MM.1S (cell line): ENCODE results near the gene FAM227A.

Source experiments
- DNase-seq: peaks from one replicate; pipeline ENCODE4 v3.0.0-alpha.2; 2015
- H2AFZ ChIP-seq: fragments of 300-600 bp; sonication (generic); 2 replicates; pipeline ENCODE4 v1.6.0; 2016; ENCODE audit warnings: antibody characterized with exemption, low read length
- H3F3A ChIP-seq: fragments of 300-600 bp; sonication (generic); 2 replicates; pipeline ENCODE4 v1.6.1; 2016; ENCODE audit warnings: mild to moderate bottlenecking, antibody characterized with exemption, low read length, moderate library complexity, mixed read lengths; ENCODE audit not compliant: insufficient read depth
- H3K27ac ChIP-seq: fragments of 300-600 bp; sonication (generic); 2 replicates; pipeline ENCODE4 v1.5.1; 2016; ENCODE audit warnings: mild to moderate bottlenecking, low read length
- H3K27me3 ChIP-seq: fragments of 300-600 bp; sonication (generic); replicated peaks from 2 replicates; pipeline ENCODE4 v1.6.0; 2016; ENCODE audit warnings: low read length; ENCODE audit not compliant: insufficient read depth
- H3K36me3 ChIP-seq: fragments of 300-600 bp; sonication (generic); replicated peaks from 2 replicates; pipeline ENCODE4 v1.6.1; 2016; ENCODE audit warnings: mild to moderate bottlenecking, low read length, mixed read lengths; ENCODE audit not compliant: insufficient read depth
- H3K4me1 ChIP-seq: fragments of 300-600 bp; sonication (generic); 2 replicates; pipeline ENCODE4 v1.6.1; 2016; ENCODE audit warnings: low read length, mixed read lengths
- H3K4me2 ChIP-seq: fragments of 300-600 bp; sonication (generic); 2 replicates; pipeline ENCODE4 v1.6.0; 2016; ENCODE audit warnings: low read depth, low read length
- H3K4me3 ChIP-seq: fragments of 300-600 bp; sonication (generic); 2 replicates; pipeline ENCODE4 v1.5.1; 2016; ENCODE audit warnings: low read length, mixed read lengths
- H3K79me2 ChIP-seq: fragments of 300-600 bp; sonication (generic); 2 replicates; pipeline ENCODE4 v1.6.1; 2016; ENCODE audit warnings: mixed run types, low read length, mixed read lengths
- H3K9ac ChIP-seq: fragments of 300-600 bp; sonication (generic); 2 replicates; pipeline ENCODE4 v1.6.1; 2016; ENCODE audit warnings: low read length, mixed read lengths
- H3K9me2 ChIP-seq: fragments of 300-600 bp; sonication (generic); replicated peaks from 2 replicates; pipeline ENCODE4 v1.6.1; 2016; ENCODE audit warnings: mild to moderate bottlenecking, low read length, mixed read lengths; ENCODE audit not compliant: insufficient read depth
- H3K9me3 ChIP-seq: fragments of 300-600 bp; sonication (generic); replicated peaks from 2 replicates; pipeline ENCODE4 v1.6.1; 2016; ENCODE audit warnings: mild to moderate bottlenecking, low read length, mixed read lengths; ENCODE audit not compliant: insufficient read depth
- H4K20me1 ChIP-seq: fragments of 300-600 bp; sonication (generic); 2 replicates; pipeline ENCODE4 v1.6.1; 2016; ENCODE audit warnings: mild to moderate bottlenecking, low read length, moderate library complexity, mixed read lengths; ENCODE audit not compliant: insufficient read depth
- EZH2 ChIP-seq: fragments of 300-600 bp; sonication (generic); optimal IDR thresholded peaks from 2 replicates; pipeline ENCODE3; 2017; ENCODE audit warnings: low read depth, mild to moderate bottlenecking, antibody characterized with exemption, low read length, mixed read lengths
- EZH2phosphoT487 ChIP-seq: fragments of 300-600 bp; sonication (generic); IDR thresholded peaks from 2 replicates; pipeline ENCODE4 v1.6.1; 2018; ENCODE audit warnings: antibody characterized with exemption, low read length
- TF ChIP-seq, protein P1 (sequence below): fragments of 300-600 bp; sonication (generic); IDR thresholded peaks from 2 replicates; pipeline ENCODE4 v1.5.1; 2016; ENCODE audit warnings: antibody characterized with exemption, low read length, mixed read lengths

Gene FAM227A

GRCh38 chr22:38700789-38701628, 44.8 kb upstream of the FAM227A start, which contains the start of gene JOSD1:
Gene JOSD1, minus strand, starts transcription at chr22:38700943. Its CDS starts 956 bp downstream, at chr22:38699987.
- H3K4me2 ChIP-seq = peak within 1 kb of the TSS; percentile 94
- H3K36me3 ChIP-seq = no peaks in the 10 kb centered on the region
- peak; percentile 97 for DNase-seq
- peak within 1 kb of the TSS; percentile 44 for H2AFZ ChIP-seq
- peak within 1 kb of the TSS; percentile 96 for H3K27ac ChIP-seq
- H3K4me3 ChIP-seq = peak within 1 kb of the TSS; percentile 93
- H3F3A ChIP-seq = peaks cover 20% of the 10 kb centered on the region
- peak within 1 kb of the TSS; percentile 98 for H3K9ac ChIP-seq
- H3K9me2 ChIP-seq = no peaks in the 10 kb centered on the region
- no peaks in the 10 kb centered on the region for H3K9me3 ChIP-seq
- H4K20me1 ChIP-seq = no peaks in the 10 kb centered on the region
- peaks cover 48% of the 10 kb centered on the region for H3K79me2 ChIP-seq
- H3K27me3 ChIP-seq = no peaks in the 10 kb centered on the region
- TF ChIP-seq EZH2 (no peak), EZH2phosphoT487 (no peak)
- TF ChIP-seq, protein P1, sequence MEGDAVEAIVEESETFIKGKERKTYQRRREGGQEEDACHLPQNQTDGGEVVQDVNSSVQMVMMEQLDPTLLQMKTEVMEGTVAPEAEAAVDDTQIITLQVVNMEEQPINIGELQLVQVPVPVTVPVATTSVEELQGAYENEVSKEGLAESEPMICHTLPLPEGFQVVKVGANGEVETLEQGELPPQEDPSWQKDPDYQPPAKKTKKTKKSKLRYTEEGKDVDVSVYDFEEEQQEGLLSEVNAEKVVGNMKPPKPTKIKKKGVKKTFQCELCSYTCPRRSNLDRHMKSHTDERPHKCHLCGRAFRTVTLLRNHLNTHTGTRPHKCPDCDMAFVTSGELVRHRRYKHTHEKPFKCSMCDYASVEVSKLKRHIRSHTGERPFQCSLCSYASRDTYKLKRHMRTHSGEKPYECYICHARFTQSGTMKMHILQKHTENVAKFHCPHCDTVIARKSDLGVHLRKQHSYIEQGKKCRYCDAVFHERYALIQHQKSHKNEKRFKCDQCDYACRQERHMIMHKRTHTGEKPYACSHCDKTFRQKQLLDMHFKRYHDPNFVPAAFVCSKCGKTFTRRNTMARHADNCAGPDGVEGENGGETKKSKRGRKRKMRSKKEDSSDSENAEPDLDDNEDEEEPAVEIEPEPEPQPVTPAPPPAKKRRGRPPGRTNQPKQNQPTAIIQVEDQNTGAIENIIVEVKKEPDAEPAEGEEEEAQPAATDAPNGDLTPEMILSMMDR = no peak
- peaks cover 24% of the 10 kb centered on the region for H3K4me1 ChIP-seq

GRCh38 chr22:38700270-38700788, 44.1 kb upstream of the FAM227A start:
- Histone ChIP-seq H3K4me2 (peak overlapping the region; percentile 80), H3K4me3 (peak overlapping the region; percentile 93), H3K79me2 (peaks cover 48% of the 10 kb centered on the region), H3K9ac (peak overlapping the region; percentile 98), H3K27me3 (no peaks in the 10 kb centered on the region), H3K9me2 (no peaks in the 10 kb centered on the region), H3K27ac (peak overlapping the region; percentile 75; the same call in 1 of the 2 replicates), H3F3A (peaks cover 20% of the 10 kb centered on the region), H3K4me1 (peaks cover 24% of the 10 kb centered on the region), H3K36me3 (no peaks in the 10 kb centered on the region), H3K9me3 (no peaks in the 10 kb centered on the region), H4K20me1 (no peaks in the 10 kb centered on the region), H2AFZ (peak overlapping the region; percentile 44; the same call in 1 of the 2 replicates)
- TF ChIP-seq EZH2 (no peak), EZH2phosphoT487 (no peak)
- TF ChIP-seq, protein P1 = no peak
- DNase-seq = no peak

GRCh38 chr22:38699784-38700183, 43.6 kb upstream of the FAM227A start:
- no peak for DNase-seq
- H3K27ac ChIP-seq = no peak overlapping the region
- TF ChIP-seq EZH2 (no peak), EZH2phosphoT487 (no peak)
- TF ChIP-seq, protein P1 = no peak
- no peaks in the 10 kb centered on the region for H3K9me2 ChIP-seq
- H3K4me3 ChIP-seq = peak overlapping the region; percentile 93
- peaks cover 23% of the 10 kb centered on the region for H3K4me1 ChIP-seq
- no peaks in the 10 kb centered on the region for H3K9me3 ChIP-seq
- H3K4me2 ChIP-seq = peak overlapping the region; percentile 80
- no peak overlapping the region for H2AFZ ChIP-seq
- H3K27me3 ChIP-seq = no peaks in the 10 kb centered on the region
- H4K20me1 ChIP-seq = no peaks in the 10 kb centered on the region
- H3K79me2 ChIP-seq = peaks cover 53% of the 10 kb centered on the region
- H3K9ac ChIP-seq = peak overlapping the region; percentile 98
- peaks cover 16% of the 10 kb centered on the region for H3F3A ChIP-seq
- no peaks in the 10 kb centered on the region for H3K36me3 ChIP-seq
